HepG2 (cell line): ENCODE results near the gene MNX1. TPM values are rescaled to one million over a fixed set of nuclear protein-coding genes. Genes with fewer than 3 reads are reported as not detected.

Experiments
- ATAC-seq: fragments of 200-7000 bp; cut with Tn5 transposase; 3 replicates; pipeline ENCODE4 v1.9.1; 2020; ENCODE audit warnings: mild to moderate bottlenecking, moderate library complexity
- BruUV-seq: library from RNA; stranded (reverse); fragments of 400-500 nt; replicated peaks from 2 replicates; lab custom pipeline; 2021; lab: Mats Ljungman, UMichigan
- CTCF ChIA-PET: fragments of 300-600 bp; formaldehyde crosslinking; extraction: SDS; loops from one replicate; lab custom pipeline; 2021; ENCODE audit warnings: low total read pairs, inconsistent platforms, low intra/inter-chr PET ratio; lab: Yijun Ruan, JAX
- POLR2A ChIA-PET: fragments of 350-600 bp; sonication (Branson Sonifier 250); formaldehyde crosslinking; loops from one replicate; lab custom pipeline; 2020; ENCODE audit warnings: antibody characterized with exemption, inconsistent platforms; lab: Yijun Ruan, JAX
- DNase-seq: peaks from one replicate; pipeline ENCODE4 v3.0.0-alpha.2; 2015; ENCODE audit warnings: low spot score
- FAIRE-seq: peaks from 3 replicates; lab custom pipeline; 2011; peaks lifted over from hg19 to GRCh38; lab: Jason Lieb, UNC
- H2AFZ ChIP-seq: one replicate; pipeline ENCODE4 v1.6.1; 2011; ENCODE audit warnings: low read length, inconsistent platforms
- H3K27ac ChIP-seq: fragments of 300-600 bp; 3 replicates; pipeline ENCODE4 v1.8.0; 2011; ENCODE audit warnings: mixed run types, mild to moderate bottlenecking, mixed read lengths, low read length, inconsistent platforms; ENCODE audit not compliant: insufficient read depth; ENCODE audit errors: extremely low read length
- H3K27me3 ChIP-seq, 2 experiments: fragments of 200-600 bp in 1 of 2; 2 replicates in 1 of 2; 3 replicates in 1 of 2; pipeline versions ENCODE4 v1.6.0 to v1.8.0; 2011; ENCODE audit warnings: low read length in 2 of 2, mild to moderate bottlenecking in 2 of 2, moderate library complexity in 2 of 2, inconsistent platforms in 1 of 2; ENCODE audit not compliant: insufficient read depth in 2 of 2, control insufficient read depth in 1 of 2
- H3K36me3 ChIP-seq, 2 experiments: fragments of 200-600 bp in 1 of 2; replicated peaks in 1 of 2; 2 replicates in 1 of 2; 3 replicates in 1 of 2; pipeline versions ENCODE4 v1.5.1 to v1.8.0; 2011; ENCODE audit warnings: low read length in 2 of 2, inconsistent platforms in 1 of 2; ENCODE audit not compliant: insufficient read depth in 2 of 2, control insufficient read depth in 1 of 2
- H3K4me1 ChIP-seq: 2 replicates; pipeline ENCODE4 v1.5.1; 2012; ENCODE audit warnings: low read length, inconsistent platforms; ENCODE audit not compliant: insufficient read depth
- H3K4me2 ChIP-seq: 2 replicates; pipeline ENCODE4 v1.6.0; 2011; ENCODE audit warnings: low read depth, low read length, inconsistent platforms
- H3K4me3 ChIP-seq, 3 experiments: fragments of 200-600 bp in 1 of 3; sonication (generic), shearing (Covaris generic) in 1 of 3; replicated peaks in 1 of 3; 2 replicates each; pipeline ENCODE4 v1.5.1; 2011 to 2016; ENCODE audit warnings: low read length in 3 of 3, inconsistent platforms in 2 of 3, low read depth in 2 of 3, mild to moderate bottlenecking in 2 of 3, control low read depth in 1 of 3, mixed read lengths in 1 of 3; ENCODE audit not compliant: insufficient read depth in 1 of 3
- H3K79me2 ChIP-seq: one replicate; pipeline ENCODE4 v1.6.1; 2011; ENCODE audit warnings: low read length, inconsistent platforms; ENCODE audit not compliant: insufficient read depth
- H3K9ac ChIP-seq: 2 replicates; pipeline ENCODE4 v1.6.0; 2011; ENCODE audit warnings: mild to moderate bottlenecking, low read depth, low read length, inconsistent platforms; ENCODE audit not compliant: insufficient read depth
- H3K9me3 ChIP-seq: 2 replicates; pipeline ENCODE4 v1.5.1; 2012; ENCODE audit warnings: mild to moderate bottlenecking, low read length
- H4K20me1 ChIP-seq: 2 replicates; pipeline ENCODE4 v1.6.0; 2011; ENCODE audit warnings: inconsistent platforms, mild to moderate bottlenecking, low read length, moderate library complexity; ENCODE audit not compliant: insufficient read depth
- FOXC1 ChIP-seq: sonication (generic); formaldehyde crosslinking; IDR thresholded peaks from 2 replicates; pipeline ENCODE4 v1.8.0; 2022; ENCODE audit warnings: mild to moderate bottlenecking, missing genetic modification reagents, borderline replicate concordance
- KMT2A ChIP-seq: sonication (generic); formaldehyde crosslinking; IDR thresholded peaks from 2 replicates; pipeline ENCODE4 v1.4.0; 2020; ENCODE audit warnings: missing genetic modification reagents
- POLR2A ChIP-seq, 2 experiments: IDR thresholded peaks; 2 replicates each; pipeline ENCODE4 v1.6.1; 2011; ENCODE audit warnings: low read depth in 2 of 2, low read length in 2 of 2, mild to moderate bottlenecking in 1 of 2, moderate library complexity in 1 of 2; ENCODE audit not compliant: insufficient read depth in 1 of 2
- ZNF24 ChIP-seq: fragments of 450-650 bp; IDR thresholded peaks from 2 replicates; pipeline ENCODE4 v1.6.1; 2017; ENCODE audit warnings: antibody characterized with exemption, mild to moderate bottlenecking
- ZNF775 ChIP-seq: sonication (generic); formaldehyde crosslinking; IDR thresholded peaks from 2 replicates; pipeline ENCODE4 v1.4.0; 2020; ENCODE audit warnings: missing genetic modification reagents, mild to moderate bottlenecking, moderate library complexity, borderline replicate concordance
- WGBS: methylation state at CpG from one replicate; pipeline ENCODE4 v1.1.6; 2017; ENCODE audit warnings: low lambda C conversion rate; 5-methylcytosine and 5-hydroxymethylcytosine counted together
- in situ Hi-C: cut with HindIII; loops from 2 replicates; pipeline ENCODE4 v1.10.0; 2017; ENCODE audit warnings: low pct_unique_long_range_greater_than_20kb; ENCODE audit not compliant: extremely low pct_ligation_motif_present
- intact Hi-C: fragments of 100-400 bp; cut with micrococcal nuclease; formaldehyde crosslinking; loops from one replicate; pipeline ENCODE4 v1.10.0; 2022; ENCODE audit not compliant: unreplicated experiment
- polyA plus RNA-seq, 8 experiments: library from polyadenylated mRNA; depleted of rRNA in 3 of 8; stranded (reverse) in 7 of 8; unstranded in 1 of 8; fragments of >200 nt; fragmentation: Illumina TruSeq in 4 of 8; extraction: Trizol in 4 of 8; gene quantifications; 2 replicates each; pipeline versions ENCODE4 v1.2.1 to v1.2.3, GENCODE V29; 2011 to 2016; ENCODE audit warnings: low read depth in 4 of 8, missing spikeins in 1 of 8, mixed read lengths in 1 of 8; ENCODE audit not compliant: insufficient read depth in 1 of 8
- total RNA-seq, 5 experiments: library from RNA; depleted of rRNA; stranded (reverse); fragments of >200 nt; fragmentation: Illumina TruSeq; extraction: Trizol; gene quantifications; 2 replicates each; pipeline ENCODE4 v1.2.3, GENCODE V29; 2016; ENCODE audit warnings: low read depth in 1 of 5
- TF ChIP-seq, protein P1 (sequence below): sonication (generic); formaldehyde crosslinking; IDR thresholded peaks from 2 replicates; pipeline ENCODE4 v1.9.0; 2021; ENCODE audit warnings: missing genetic modification reagents, borderline replicate concordance

MNX1 gene
- total and polyA plus RNA-seq, 2 of the 13 experiments (the other 11 are each of a cell fraction or from before 2014, with no cell fraction given) = 0.94 to 6.1 TPM

DNA sequence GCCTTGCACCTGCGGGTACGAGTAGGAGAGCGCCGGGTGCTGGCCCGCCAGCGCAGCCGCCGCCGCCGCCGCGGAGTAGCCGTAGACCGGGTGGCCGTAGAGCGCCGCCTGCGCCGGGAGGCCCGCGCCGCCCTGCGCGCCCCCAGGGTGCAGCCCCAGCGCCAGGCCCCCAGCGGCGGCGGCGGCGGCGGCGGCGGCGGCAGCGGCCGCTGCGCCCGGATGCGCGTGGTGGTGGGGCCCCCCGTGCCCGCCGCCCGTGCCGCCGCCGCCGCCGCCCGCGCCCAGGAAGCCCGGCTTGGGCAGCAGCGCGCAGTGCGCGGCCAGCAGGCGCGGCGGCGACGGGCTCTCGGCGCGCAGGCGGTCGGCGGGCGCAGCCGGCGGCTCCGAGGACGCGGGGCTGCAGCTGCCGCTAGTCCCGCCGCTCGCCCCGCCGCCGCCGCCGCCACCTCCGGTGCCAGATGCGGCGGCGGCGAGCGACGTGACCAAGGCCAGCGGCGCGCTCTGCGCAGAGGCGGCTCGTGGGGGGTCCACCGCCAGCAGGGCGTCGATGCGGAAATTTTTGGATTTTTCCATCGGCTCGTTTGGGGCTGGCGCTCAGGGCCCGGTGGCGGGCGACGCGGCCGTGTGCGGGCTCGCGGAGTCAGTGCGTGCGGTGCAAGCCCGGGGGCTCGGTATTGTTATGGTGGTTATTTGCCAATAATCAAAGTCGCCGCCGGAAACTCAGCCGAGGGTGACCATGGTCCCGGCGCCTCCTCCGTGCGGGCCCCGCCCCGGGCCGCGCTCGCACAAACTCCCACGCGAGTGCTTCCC lies 480 bp downstream of the MNX1 start:
- peaks cover 6% of the 10 kb centered on the region for H4K20me1 ChIP-seq
- peaks cover 66% of the 10 kb centered on the region for H3K4me1 ChIP-seq
- 0 out of 5 replicates have a peak, but pooled peaks cover 0 to 6% of the 10 kb centered on the region in 2 experiments for H3K36me3 ChIP-seq
- H3K27me3 ChIP-seq = peaks cover 6 to 45% of the 10 kb centered on the region in 2 experiments; a peak in 4 of 5 replicates
- peaks cover 13% of the 10 kb centered on the region for H3K79me2 ChIP-seq
- DNase-seq = no peak
- 37% methylated on average over 27 of the region's 130 CpGs for WGBS
- intact Hi-C loops = loop anchor here (2.0 to 10.0 kb wide), 3 partner anchors 21 to 125 kb away; partner anchors contain the start of gene UBE3C
- in situ Hi-C loops = no loop called here
- no TSS peak for BruUV-seq
- H3K27ac ChIP-seq = peak overlapping the region; percentile 61
- POLR2A ChIA-PET = interaction anchor here (0.5 to 2.7 kb wide), 4 partner anchors 10 to 116 kb away, joined by 3 to 14 read pairs (median 4); no protein-coding TSS in a partner anchor
- FAIRE-seq = no peak
- peak; percentile 3; the same call in 2 of the 3 replicates for ATAC-seq
- no peaks in the 10 kb centered on the region for H3K9me3 ChIP-seq
- TF ChIP-seq ZNF24 = no peak
- TF ChIP-seq ZNF775 (CRISPR knock-in tag) = no peak
- TF ChIP-seq, protein P1, sequence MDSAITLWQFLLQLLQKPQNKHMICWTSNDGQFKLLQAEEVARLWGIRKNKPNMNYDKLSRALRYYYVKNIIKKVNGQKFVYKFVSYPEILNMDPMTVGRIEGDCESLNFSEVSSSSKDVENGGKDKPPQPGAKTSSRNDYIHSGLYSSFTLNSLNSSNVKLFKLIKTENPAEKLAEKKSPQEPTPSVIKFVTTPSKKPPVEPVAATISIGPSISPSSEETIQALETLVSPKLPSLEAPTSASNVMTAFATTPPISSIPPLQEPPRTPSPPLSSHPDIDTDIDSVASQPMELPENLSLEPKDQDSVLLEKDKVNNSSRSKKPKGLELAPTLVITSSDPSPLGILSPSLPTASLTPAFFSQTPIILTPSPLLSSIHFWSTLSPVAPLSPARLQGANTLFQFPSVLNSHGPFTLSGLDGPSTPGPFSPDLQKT = no peak
- 0 out of 4 replicates have a peak, but pooled peaks of 1 of the 2 experiments have one; percentile 49 for TF ChIP-seq POLR2A (IDR thresholded peaks at IDR 0.05; ENCODE audit: insufficient read depth in 1 of 2, low read depth in 2 of 2, low read length in 2 of 2)
- no peak for TF ChIP-seq FOXC1
- no peak for TF ChIP-seq KMT2A
- CTCF ChIA-PET = no interaction called here
- H2AFZ ChIP-seq = no peak overlapping the region
- H3K9ac ChIP-seq = peak overlapping the region; percentile 67
- peak overlapping the region; percentile 65 to 75 (median 67); a peak in 5 of 6 replicates for H3K4me3 ChIP-seq
- peak overlapping the region; percentile 68 for H3K4me2 ChIP-seq
